H9 (cell line): ENCODE data around the gene TPGS2. TPM values are rescaled to one million over a fixed set of nuclear protein-coding genes. Genes with fewer than 3 reads are reported as not detected.
A peak's percentile ranks its signal among the peaks of the same experiment; 100 is the strongest.

ENCODE experiments used
- DNase-seq: peaks from one replicate; pipeline ENCODE4 v3.0.0-alpha.2; 2017
- H2AFZ ChIP-seq: one replicate; pipeline ENCODE4 v1.6.1; 2013; ENCODE audit warnings: mild to moderate bottlenecking, low read length, control low read depth, moderate library complexity
- H2AK5ac ChIP-seq: 2 replicates; pipeline ENCODE4 v1.6.1; 2013; ENCODE audit warnings: low read length, control low read depth, mixed read lengths; ENCODE audit not compliant: insufficient read length
- H2BK120ac ChIP-seq: one replicate; pipeline ENCODE4 v1.6.1; 2013; ENCODE audit warnings: low read depth, mild to moderate bottlenecking, low read length, control low read depth, inconsistent platforms; ENCODE audit not compliant: poor library complexity, severe bottlenecking
- H2BK12ac ChIP-seq: 2 replicates; pipeline ENCODE4 v1.6.1; 2013; ENCODE audit warnings: low read length, control low read depth, mixed read lengths, low read depth; ENCODE audit not compliant: insufficient read length
- H2BK15ac ChIP-seq: 2 replicates; pipeline ENCODE4 v1.6.1; 2013; ENCODE audit warnings: low read depth, low read length, control low read depth
- H2BK20ac ChIP-seq: one replicate; pipeline ENCODE4 v1.6.1; 2013; ENCODE audit warnings: low read depth, mild to moderate bottlenecking, low read length, control low read depth, inconsistent platforms; ENCODE audit not compliant: poor library complexity, severe bottlenecking
- H2BK5ac ChIP-seq: 2 replicates; pipeline ENCODE4 v1.6.1; 2013; ENCODE audit warnings: low read length, control low read depth, mixed read lengths; ENCODE audit not compliant: insufficient read length
- H3K14ac ChIP-seq: 2 replicates; pipeline ENCODE4 v1.6.1; 2013; ENCODE audit warnings: low read length, control low read depth; ENCODE audit not compliant: insufficient read depth
- H3K18ac ChIP-seq: 2 replicates; pipeline ENCODE4 v1.6.1; 2013; ENCODE audit warnings: low read depth, mild to moderate bottlenecking, mixed read lengths, low read length, control low read depth; ENCODE audit not compliant: insufficient read length
- H3K23ac ChIP-seq: 2 replicates; pipeline ENCODE4 v1.6.1; 2013; ENCODE audit warnings: low read length, control low read depth, mixed read lengths, low read depth; ENCODE audit not compliant: insufficient read length
- H3K23me2 ChIP-seq: 2 replicates; pipeline ENCODE4 v1.6.1; 2013; ENCODE audit warnings: low read depth, mild to moderate bottlenecking, mixed read lengths, low read length, control low read depth; ENCODE audit not compliant: insufficient read length, poor library complexity, severe bottlenecking
- H3K27ac ChIP-seq: 2 replicates; pipeline ENCODE4 v1.5.1; 2013; ENCODE audit warnings: low read length, control low read depth, mixed read lengths, low read depth; ENCODE audit not compliant: insufficient read length
- H3K27me3 ChIP-seq: 2 replicates; pipeline ENCODE4 v1.6.1; 2013; ENCODE audit warnings: low read length, control low read depth, inconsistent platforms; ENCODE audit not compliant: insufficient read depth
- H3K4ac ChIP-seq: 2 replicates; pipeline ENCODE4 v1.6.1; 2013; ENCODE audit warnings: low read depth, mild to moderate bottlenecking, control low read depth, inconsistent platforms, low read length, moderate library complexity
- H3K4me1 ChIP-seq: 2 replicates; pipeline ENCODE4 v1.6.1; 2013; ENCODE audit warnings: low read length, control low read depth, inconsistent platforms; ENCODE audit not compliant: insufficient read depth
- H3K4me2 ChIP-seq: 2 replicates; pipeline ENCODE4 v1.6.1; 2013; ENCODE audit warnings: low read length, control low read depth, mixed read lengths; ENCODE audit not compliant: insufficient read length, insufficient read depth
- H3K56ac ChIP-seq: 2 replicates; pipeline ENCODE4 v1.6.1; 2013; ENCODE audit warnings: low read depth, mild to moderate bottlenecking, mixed read lengths, low read length, control low read depth; ENCODE audit not compliant: insufficient read length
- H3K79me1 ChIP-seq: 2 replicates; pipeline ENCODE4 v1.6.1; 2013; ENCODE audit warnings: low read depth, mild to moderate bottlenecking, moderate library complexity, low read length, control low read depth, inconsistent platforms; ENCODE audit not compliant: insufficient read depth, poor library complexity, severe bottlenecking
- H3K79me2 ChIP-seq: 2 replicates; pipeline ENCODE4 v1.6.1; 2013; ENCODE audit warnings: low read length, control low read depth, inconsistent platforms; ENCODE audit not compliant: insufficient read depth
- H3K9ac ChIP-seq: 2 replicates; pipeline ENCODE4 v1.6.1; 2013; ENCODE audit warnings: low read length, control low read depth, mixed read lengths; ENCODE audit not compliant: insufficient read length; ENCODE audit errors: extremely low read depth
- H3K9me3 ChIP-seq: one replicate; pipeline ENCODE4 v1.6.1; 2013; ENCODE audit warnings: low read depth, low read length, inconsistent platforms; ENCODE audit not compliant: control insufficient read depth
- H3T11ph ChIP-seq: one replicate; pipeline ENCODE4 v1.6.1; 2013; ENCODE audit warnings: mild to moderate bottlenecking, low read length, control low read depth, inconsistent platforms
- H4K20me1 ChIP-seq: one replicate; pipeline ENCODE4 v1.6.1; 2013; ENCODE audit not compliant: control insufficient read depth, insufficient read length, insufficient read depth
- H4K5ac ChIP-seq: 2 replicates; pipeline ENCODE4 v1.6.1; 2013; ENCODE audit warnings: low read depth, mild to moderate bottlenecking, mixed read lengths, low read length, control low read depth; ENCODE audit not compliant: insufficient read length
- H4K8ac ChIP-seq: replicated peaks from 2 replicates; pipeline ENCODE4 v1.6.1; 2013; ENCODE audit warnings: low read length, control low read depth, mixed read lengths, low read depth; ENCODE audit not compliant: insufficient read length
- H4K91ac ChIP-seq: 2 replicates; pipeline ENCODE4 v1.6.1; 2013; ENCODE audit warnings: low read depth, mild to moderate bottlenecking, moderate library complexity, mixed read lengths, low read length, control low read depth; ENCODE audit not compliant: insufficient read length
- H3K27ac Mint-ChIP-seq, 3 experiments: 2 replicates in 2 of 3; 3 replicates in 1 of 3; pipeline ENCODE4 v1.8.0; 2020 to 2021; ENCODE audit warnings: mixed read lengths in 3 of 3, mild to moderate bottlenecking in 1 of 3, moderate library complexity in 1 of 3
- H3K27me3 Mint-ChIP-seq: 2 replicates; pipeline ENCODE4 v1.8.0; 2021; ENCODE audit warnings: low read depth, mild to moderate bottlenecking, moderate library complexity, mixed read lengths
- H3K36me3 Mint-ChIP-seq, 3 experiments: 2 replicates in 2 of 3; 3 replicates in 1 of 3; pipeline ENCODE4 v1.8.0; 2020 to 2021; ENCODE audit warnings: low read depth in 3 of 3, mixed read lengths in 3 of 3; ENCODE audit not compliant: insufficient read depth in 1 of 3
- H3K4me1 Mint-ChIP-seq, 2 experiments: 2 replicates each; pipeline ENCODE4 v1.8.0; 2020; ENCODE audit warnings: mixed read lengths in 2 of 2
- H3K4me3 Mint-ChIP-seq, 2 experiments: 2 replicates in 1 of 2; 3 replicates in 1 of 2; pipeline ENCODE4 v1.8.0; 2020 to 2021; ENCODE audit warnings: mild to moderate bottlenecking in 2 of 2, mixed read lengths in 2 of 2, moderate library complexity in 1 of 2
- H3K9me3 Mint-ChIP-seq, 2 experiments: 2 replicates in 1 of 2; 3 replicates in 1 of 2; pipeline ENCODE4 v1.8.0; 2020; ENCODE audit warnings: mild to moderate bottlenecking in 2 of 2, mixed read lengths in 2 of 2, moderate library complexity in 1 of 2
- WGBS: extraction: QIAGEN DNeasy Blood & Tissue Kit; methylation state at CpG from one replicate; pipeline ENCODE4 v1.1.7; 2013; ENCODE audit warnings: missing lambda C conversion rate, low lambda C conversion rate, mixed read lengths; ENCODE audit not compliant: insufficient read length; ENCODE audit errors: extremely low coverage; 5-methylcytosine and 5-hydroxymethylcytosine counted together
- total RNA-seq: library from RNA; stranded (reverse); gene quantifications from 2 replicates; pipeline ENCODE4 v1.2.1, GENCODE V29; 2021
- TF ChIP-seq, protein P1 (sequence below): fragments of 200-600 bp; sonication (generic); conservative IDR thresholded peaks from 3 replicates; pipeline ENCODE4 v1.8.0; 2021; ENCODE audit warnings: antibody characterized with exemption, mild to moderate bottlenecking

TPGS2 gene
- total RNA-seq, 1 experiment from 2014 or later, result 147 TPM

DNA sequence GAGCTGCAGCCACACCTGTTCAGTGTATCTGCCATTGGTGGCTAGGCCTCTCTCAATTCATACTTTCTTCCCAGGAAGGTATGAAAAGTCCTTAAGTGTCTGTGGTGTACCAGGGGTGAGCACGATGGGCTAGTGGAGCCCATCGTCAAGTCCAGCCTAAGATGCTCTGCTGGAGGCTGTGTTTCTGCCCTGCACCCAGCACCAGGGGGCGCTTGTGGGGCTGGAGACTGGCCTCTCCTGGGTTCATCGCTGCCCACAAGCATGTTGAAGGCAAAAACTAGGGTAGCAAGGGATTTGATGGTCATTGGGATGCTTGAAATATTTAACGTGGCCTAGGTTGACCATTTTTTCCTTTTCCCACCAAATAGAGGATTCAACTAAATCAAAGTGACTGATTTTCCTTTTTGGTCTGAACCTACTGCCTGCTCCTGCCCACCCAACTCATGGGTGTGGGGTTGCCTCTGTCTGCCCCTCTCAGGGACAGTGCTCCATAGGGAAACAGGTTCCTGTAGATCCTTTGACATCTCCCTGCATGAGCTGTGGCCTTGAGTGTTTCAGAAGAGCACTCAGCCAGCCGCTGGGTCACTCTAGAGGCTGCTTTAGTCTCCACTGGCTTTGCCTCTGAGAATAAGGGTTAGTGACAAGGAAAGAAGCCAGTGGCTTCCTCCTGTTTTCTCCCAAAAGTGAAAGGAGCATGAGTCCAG lies 59.0 kb downstream of the TPGS2 start:
- H2AFZ ChIP-seq, result no peak overlapping the region
- DNase-seq, result peak; percentile 72
- no peaks in the 10 kb centered on the region for H3K23me2 ChIP-seq
- H2AK5ac ChIP-seq, result no peak overlapping the region
- no peaks in the 10 kb centered on the region for H3K36me3 Mint-ChIP-seq
- H2BK15ac ChIP-seq, result no peak overlapping the region
- no CpG with 5 or more reads among the region's 6 CpGs for WGBS
- no peak overlapping the region for H4K5ac ChIP-seq
- H3K18ac ChIP-seq, result no peak overlapping the region
- H2BK120ac ChIP-seq, result no peak overlapping the region
- H3T11ph ChIP-seq, result no peak overlapping the region
- H3K9me3 ChIP-seq, result no peaks in the 10 kb centered on the region
- peaks cover 10 to 11% of the 10 kb centered on the region in 2 experiments for H3K4me1 Mint-ChIP-seq
- H2BK12ac ChIP-seq, result no peak overlapping the region
- no peak overlapping the region for H2BK5ac ChIP-seq
- H3K4me2 ChIP-seq, result no peak overlapping the region
- peaks cover 2% of the 10 kb centered on the region; the same call in 1 of the 2 replicates for H3K4me1 ChIP-seq
- no peak overlapping the region for H3K4ac ChIP-seq
- no peaks in the 10 kb centered on the region for H3K9me3 Mint-ChIP-seq
- TF ChIP-seq, protein P1, sequence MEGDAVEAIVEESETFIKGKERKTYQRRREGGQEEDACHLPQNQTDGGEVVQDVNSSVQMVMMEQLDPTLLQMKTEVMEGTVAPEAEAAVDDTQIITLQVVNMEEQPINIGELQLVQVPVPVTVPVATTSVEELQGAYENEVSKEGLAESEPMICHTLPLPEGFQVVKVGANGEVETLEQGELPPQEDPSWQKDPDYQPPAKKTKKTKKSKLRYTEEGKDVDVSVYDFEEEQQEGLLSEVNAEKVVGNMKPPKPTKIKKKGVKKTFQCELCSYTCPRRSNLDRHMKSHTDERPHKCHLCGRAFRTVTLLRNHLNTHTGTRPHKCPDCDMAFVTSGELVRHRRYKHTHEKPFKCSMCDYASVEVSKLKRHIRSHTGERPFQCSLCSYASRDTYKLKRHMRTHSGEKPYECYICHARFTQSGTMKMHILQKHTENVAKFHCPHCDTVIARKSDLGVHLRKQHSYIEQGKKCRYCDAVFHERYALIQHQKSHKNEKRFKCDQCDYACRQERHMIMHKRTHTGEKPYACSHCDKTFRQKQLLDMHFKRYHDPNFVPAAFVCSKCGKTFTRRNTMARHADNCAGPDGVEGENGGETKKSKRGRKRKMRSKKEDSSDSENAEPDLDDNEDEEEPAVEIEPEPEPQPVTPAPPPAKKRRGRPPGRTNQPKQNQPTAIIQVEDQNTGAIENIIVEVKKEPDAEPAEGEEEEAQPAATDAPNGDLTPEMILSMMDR, result peak; percentile 82
- no peaks in the 10 kb centered on the region for H3K79me1 ChIP-seq
- no peak overlapping the region for H3K23ac ChIP-seq
- no peak overlapping the region for H3K27ac ChIP-seq
- no peaks in the 10 kb centered on the region for H3K27me3 Mint-ChIP-seq
- no peaks in the 10 kb centered on the region for H3K27me3 ChIP-seq
- no peak overlapping the region for H4K8ac ChIP-seq
- H3K27ac Mint-ChIP-seq, result no peak overlapping the region
- H4K20me1 ChIP-seq, result no peaks in the 10 kb centered on the region
- no peak overlapping the region for H3K14ac ChIP-seq
- H3K4me3 Mint-ChIP-seq, result no peak overlapping the region
- no peak overlapping the region for H4K91ac ChIP-seq
- no peak overlapping the region for H3K56ac ChIP-seq
- no peak overlapping the region for H3K9ac ChIP-seq
- no peak overlapping the region for H2BK20ac ChIP-seq
- H3K79me2 ChIP-seq, result no peaks in the 10 kb centered on the region
